Measurements from ENCODE around the gene RPL10. TPM values are rescaled to one million over a fixed set of nuclear protein-coding genes. Genes with fewer than 3 reads are reported as not detected.

Gene RPL10
- total and polyA plus RNA-seq, 2 donors (not counting 3 experiments of a cell fraction or from before 2014, with no cell fraction given): 2,493 to 7,586 TPM

GRCh38 chrX:154411981-154412340 lies 13.8 kb downstream of the RPL10 start:
- H3K79me2 ChIP-seq (ENCODE audit: control insufficient read depth, insufficient read depth, low read length): peaks cover 14% of the 10 kb centered on the region
- TF ChIP-seq POLR2A (IDR thresholded peaks at IDR 0.05; ENCODE audit: low read depth, low read length): no peak
- no peak for TF ChIP-seq EZH2 (IDR thresholded peaks at IDR 0.05; ENCODE audit: borderline replicate concordance, low read depth, low read length, severe bottlenecking)
- no peaks in the 10 kb centered on the region for H3K9me3 ChIP-seq (replicated peaks; ENCODE audit: control insufficient read depth, insufficient read depth, low read length)
- peak overlapping the region; percentile 14 for H2AFZ ChIP-seq (ENCODE audit: low read depth, low read length)
- no peaks in the 10 kb centered on the region for H3K36me3 ChIP-seq (ENCODE audit: control insufficient read depth in 2 of 2, extremely low read depth in 1 of 2, insufficient read depth in 2 of 2, low read length in 2 of 2)
- dilution Hi-C loops (cut with MboI; ENCODE audit: extremely low pct_ligation_motif_present, low sequenced_read_pairs) (no loop called here), intact Hi-C loops (cut with micrococcal nuclease) (no loop called here)
- H3K4me1 ChIP-seq (ENCODE audit: control insufficient read depth, extremely low read depth, insufficient read depth, low read length): peaks cover 22% of the 10 kb centered on the region
- ChIA-PET POLR2A (no interaction called here), CTCF (interaction anchor here (0.9 to 1.1 kb wide), 3 partner anchors 13 to 16 kb away, joined by 3 to 5 read pairs (median 4); partner anchors contain the start of gene ATP6AP1)
- H3K4me3 ChIP-seq (replicated peaks in 1 of 3; ENCODE audit: insufficient read depth in 1 of 3, low read depth in 1 of 3, low read length in 3 of 3): peak overlapping the region; percentile 15 to 48 (median 40)
- no peaks in the 10 kb centered on the region for H3K9me1 ChIP-seq (replicated peaks; ENCODE audit: control insufficient read depth, extremely low read depth, insufficient read depth, low read length)
- peak overlapping the region; percentile 65 for H3K27ac ChIP-seq (ENCODE audit: insufficient read depth, low read depth, low read length)
- H4K20me1 ChIP-seq (replicated peaks; ENCODE audit: control insufficient read depth, extremely low read depth, insufficient read depth, low read length): no peaks in the 10 kb centered on the region
- peak; percentile 95 for FAIRE-seq
- no peaks in the 10 kb centered on the region for H3K27me3 ChIP-seq (ENCODE audit: control insufficient read depth in 2 of 2, insufficient read depth in 2 of 2, low read length in 2 of 2)
- peak; percentile 61 for DNase-seq (ENCODE audit: low read depth, low spot score)
- H3K9ac ChIP-seq (replicated peaks; ENCODE audit: extremely low read depth, insufficient read depth, low read length): peak overlapping the region; percentile 60
- no TSS peak for BruUV-seq (replicated peaks)
- peak overlapping the region; percentile 69 for H3K4me2 ChIP-seq (ENCODE audit: insufficient read depth, low read length)

GRCh38 chrX:154412468-154412867 lies 14.3 kb downstream of the RPL10 start:
- Histone ChIP-seq H3K9ac (replicated peaks; ENCODE audit: extremely low read depth, insufficient read depth, low read length) (peak overlapping the region; percentile 60), H3K27ac (ENCODE audit: insufficient read depth, low read depth, low read length) (peak overlapping the region; percentile 65), H3K4me2 (ENCODE audit: insufficient read depth, low read length) (peak overlapping the region; percentile 69), H3K36me3 (ENCODE audit: control insufficient read depth in 2 of 2, extremely low read depth in 1 of 2, insufficient read depth in 2 of 2, low read length in 2 of 2) (no peaks in the 10 kb centered on the region), H3K79me2 (ENCODE audit: control insufficient read depth, insufficient read depth, low read length) (peaks cover 14% of the 10 kb centered on the region), H2AFZ (ENCODE audit: low read depth, low read length) (peak overlapping the region; percentile 14), H3K9me1 (replicated peaks; ENCODE audit: control insufficient read depth, extremely low read depth, insufficient read depth, low read length) (no peaks in the 10 kb centered on the region), H3K4me1 (ENCODE audit: control insufficient read depth, extremely low read depth, insufficient read depth, low read length) (peaks cover 22% of the 10 kb centered on the region), H4K20me1 (replicated peaks; ENCODE audit: control insufficient read depth, extremely low read depth, insufficient read depth, low read length) (no peaks in the 10 kb centered on the region), H3K4me3 (replicated peaks in 1 of 3; ENCODE audit: insufficient read depth in 1 of 3, low read depth in 1 of 3, low read length in 3 of 3) (peak overlapping the region in 2 of 3 experiments; percentile 40 to 48), H3K27me3 (ENCODE audit: control insufficient read depth in 2 of 2, insufficient read depth in 2 of 2, low read length in 2 of 2) (no peaks in the 10 kb centered on the region), H3K9me3 (replicated peaks; ENCODE audit: control insufficient read depth, insufficient read depth, low read length) (no peaks in the 10 kb centered on the region)
- dilution Hi-C loops (cut with MboI; ENCODE audit: extremely low pct_ligation_motif_present, low sequenced_read_pairs): no loop called here
- DNase-seq (ENCODE audit: low read depth, low spot score) (no peak), FAIRE-seq (no peak)
- no TSS peak for BruUV-seq (replicated peaks)
- ChIA-PET CTCF (interaction anchor here (0.9 to 1.1 kb wide), 3 partner anchors 13 to 16 kb away, joined by 3 to 5 read pairs (median 4); partner anchors contain the start of gene ATP6AP1), POLR2A (interaction anchor here (1.4 kb wide), 1 partner anchor 13 kb away, joined by 3 read pairs; no protein-coding TSS in a partner anchor)
- intact Hi-C loops (cut with micrococcal nuclease): no loop called here
- no peak for TF ChIP-seq FOS (IDR thresholded peaks at IDR 0.05; ENCODE audit: borderline replicate concordance, insufficient read depth, low read length)
- no peak for TF ChIP-seq POLR2AphosphoS5 (IDR thresholded peaks at IDR 0.05; ENCODE audit: insufficient read depth, low read depth, low read length)
- no peak for TF ChIP-seq EZH2 (IDR thresholded peaks at IDR 0.05; ENCODE audit: borderline replicate concordance, low read depth, low read length, severe bottlenecking)
- TF ChIP-seq MYC (IDR thresholded peaks at IDR 0.05; ENCODE audit: low read depth, low read length): no peak
- no peak for TF ChIP-seq POLR2A (IDR thresholded peaks at IDR 0.05; ENCODE audit: low read depth, low read length)
- TF ChIP-seq GATA2 (IDR thresholded peaks at IDR 0.05; ENCODE audit: insufficient read depth, insufficient read length, low read depth, low read length): no peak
- TF ChIP-seq MAX (IDR thresholded peaks at IDR 0.05; ENCODE audit: insufficient read depth, insufficient read length): no peak
- no peak for TF ChIP-seq CTCF (IDR thresholded peaks at IDR 0.05; ENCODE audit: extremely low read depth in 1 of 2, insufficient read depth in 1 of 2, low read depth in 1 of 2, low read length in 2 of 2)
- no peak for TF ChIP-seq JUN (IDR thresholded peaks at IDR 0.05; ENCODE audit: borderline replicate concordance, insufficient read depth, insufficient read length, low read depth)

Measured in endothelial cell of umbilical vein (primary cell).